GM21723 (cell line): ENCODE measurements around the gene LARP1B.
"Not testable (repeated sequence)": the region's sequence is repeated elsewhere in the genome, so short reads cannot be mapped to it uniquely, and the experiment has no call there.

Source experiments
- ATAC-seq: cut with Tn5 transposase; IDR thresholded peaks from one replicate; pipeline ENCODE4 v1.9.1; 2021; ENCODE audit warnings: mild to moderate bottlenecking, moderate library complexity; ENCODE audit not compliant: unreplicated experiment

LARP1B gene

DNA sequence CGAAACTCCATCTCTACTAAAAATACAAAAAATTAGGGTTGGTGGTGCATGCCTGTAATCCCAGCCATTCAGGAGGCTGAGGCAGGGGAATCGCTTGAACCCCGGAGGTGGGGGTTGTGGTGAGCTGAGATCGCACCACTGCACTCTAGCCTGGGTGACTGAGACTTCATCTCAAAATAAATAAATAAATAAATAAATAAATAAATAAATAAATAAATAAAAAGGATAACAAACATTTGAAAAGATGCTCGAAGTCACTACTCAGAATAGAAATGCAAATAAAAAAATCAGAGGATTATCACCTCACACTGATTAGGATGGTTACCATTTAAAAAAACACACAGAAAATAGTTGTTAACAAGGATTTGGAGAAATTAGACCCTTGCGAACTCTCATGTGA, 73.8 kb downstream of the LARP1B start:
- ATAC-seq: no peak

DNA sequence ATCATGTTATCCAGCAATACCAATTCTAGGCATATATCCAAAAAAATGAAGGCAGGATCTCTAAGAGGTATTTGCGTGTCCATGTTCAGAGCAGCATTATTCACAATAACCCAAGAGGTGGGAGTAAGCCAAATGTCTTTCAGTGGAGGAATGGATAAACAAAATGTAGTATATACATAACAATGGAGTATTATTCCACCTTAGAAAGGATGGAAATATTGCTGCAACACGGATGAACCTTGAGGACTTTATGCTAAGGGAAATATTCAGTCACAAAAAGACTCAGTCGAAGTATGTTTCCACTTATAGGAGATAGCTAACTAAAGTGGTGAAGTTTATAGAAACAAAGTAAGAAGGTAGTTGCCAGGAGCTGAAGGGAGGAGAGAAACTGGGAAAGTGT, 74.3 kb downstream of the LARP1B start:
- ATAC-seq: no peak

DNA sequence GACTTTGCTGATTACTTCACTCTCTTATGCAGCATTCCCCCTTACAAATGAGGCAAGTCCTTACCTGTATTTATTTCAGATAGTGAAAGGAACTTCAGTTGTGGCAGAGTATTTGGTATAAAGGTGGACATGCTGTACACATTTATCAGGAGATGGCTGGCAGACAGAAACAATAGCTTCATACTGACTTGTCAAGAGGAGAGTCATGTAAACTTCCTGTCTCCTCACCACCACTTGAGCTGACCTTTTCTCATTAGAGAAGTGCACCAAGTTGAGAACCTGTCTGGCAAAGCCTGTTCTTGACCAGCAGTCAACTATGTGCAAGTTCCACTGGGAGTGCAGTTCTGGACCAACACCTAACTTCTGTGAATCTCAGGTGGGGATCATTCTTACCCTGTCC, 80.8 kb downstream of the LARP1B start:
- no peak for ATAC-seq

DNA sequence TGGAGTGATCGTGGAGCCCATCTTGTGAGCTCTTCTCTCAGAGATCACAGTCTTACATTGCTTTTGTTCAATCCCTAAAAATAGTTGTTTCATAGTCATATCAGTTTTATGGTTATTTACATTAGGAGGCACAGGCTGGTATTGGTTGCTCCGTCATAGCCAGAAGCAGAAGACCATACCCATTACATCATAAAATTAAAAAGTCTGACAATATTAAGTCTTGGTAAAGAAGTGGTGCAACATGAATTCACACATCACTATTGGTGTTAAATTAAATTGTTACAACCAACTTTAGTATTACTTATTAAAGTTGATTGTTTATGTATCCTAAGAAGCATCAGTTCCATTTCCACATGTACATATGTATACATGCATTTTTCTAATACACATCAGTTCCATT, 84.6 kb downstream of the LARP1B start:
- no peak for ATAC-seq

DNA sequence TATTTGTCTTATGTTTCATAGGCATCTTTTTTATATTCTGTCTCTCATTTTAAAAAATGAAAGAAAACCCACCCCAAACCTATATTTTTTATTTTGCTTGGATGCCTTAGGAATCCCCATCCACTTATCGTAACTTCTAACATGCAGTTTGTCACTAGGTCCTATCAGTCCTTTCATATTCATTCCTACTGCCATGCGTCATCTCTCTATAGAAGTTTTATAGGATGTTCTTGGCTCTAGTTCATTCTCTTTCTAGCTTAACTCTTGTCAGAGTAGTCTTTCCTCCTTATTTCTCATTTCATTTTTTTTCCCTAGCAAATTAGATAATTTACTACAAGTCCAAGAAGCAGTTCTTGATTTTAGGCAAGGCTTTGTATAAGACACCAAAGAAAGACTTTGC, 92.7 kb downstream of the LARP1B start:
- ATAC-seq: no peak

DNA sequence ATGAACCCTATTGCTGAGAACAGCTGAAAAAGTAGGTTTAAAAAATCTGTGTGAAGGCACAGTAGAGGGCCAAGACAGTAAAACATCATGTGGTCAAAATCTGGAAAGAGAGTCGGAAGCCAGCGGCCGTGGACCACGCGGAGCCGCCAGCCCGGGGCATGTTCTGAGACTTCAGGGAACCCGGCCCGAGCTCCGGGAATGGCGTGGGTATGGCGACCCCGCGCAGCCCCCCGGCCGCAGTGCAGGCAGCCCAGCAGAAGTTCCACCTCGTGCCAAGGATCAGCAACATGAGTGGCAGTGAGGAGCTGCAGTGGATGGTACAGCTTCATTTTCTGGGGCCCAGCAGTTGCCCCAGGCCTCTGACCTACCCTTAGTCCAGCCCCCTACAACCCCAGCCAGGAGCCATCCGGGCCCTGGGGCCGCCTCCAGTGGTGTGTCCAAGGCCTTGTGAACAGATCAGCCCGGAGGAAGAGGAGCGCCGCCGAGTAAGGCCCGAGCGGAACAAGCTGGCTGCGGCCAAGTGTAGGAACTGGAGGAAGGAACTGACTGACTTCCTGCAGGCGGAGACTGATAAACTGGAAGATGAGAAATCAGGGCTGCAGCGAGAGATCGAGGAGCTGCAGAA, 94.2 kb downstream of the LARP1B start:
- ATAC-seq: no peak

DNA sequence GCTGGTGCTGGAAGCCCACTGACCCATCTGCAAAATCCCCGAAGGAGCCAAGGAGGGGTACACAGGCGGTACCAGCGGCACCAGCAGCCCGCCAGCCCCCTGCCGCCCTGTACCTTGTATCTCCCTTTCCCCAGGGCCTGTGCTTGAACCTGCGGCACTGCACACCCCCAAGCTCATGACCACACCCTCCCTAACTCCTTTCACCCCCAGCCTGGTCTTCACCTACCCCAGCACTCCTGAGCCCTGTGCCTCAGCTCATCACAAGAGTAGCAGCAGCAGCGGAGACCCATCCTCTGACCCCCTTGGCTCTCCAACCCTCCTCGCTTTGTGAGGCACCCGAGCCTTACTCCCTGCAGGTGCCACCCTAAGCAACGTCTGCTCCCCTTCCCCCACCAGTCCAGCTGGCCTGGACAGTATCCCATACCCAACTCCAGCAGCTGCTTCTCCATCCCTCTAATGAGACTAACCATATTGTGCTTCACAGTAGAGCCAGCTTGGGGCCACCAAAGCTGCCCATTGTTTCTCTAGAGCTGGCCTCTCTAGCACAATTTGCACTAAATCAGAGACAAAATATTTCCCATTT, 94.9 kb downstream of the LARP1B start:
- no peak for ATAC-seq

DNA sequence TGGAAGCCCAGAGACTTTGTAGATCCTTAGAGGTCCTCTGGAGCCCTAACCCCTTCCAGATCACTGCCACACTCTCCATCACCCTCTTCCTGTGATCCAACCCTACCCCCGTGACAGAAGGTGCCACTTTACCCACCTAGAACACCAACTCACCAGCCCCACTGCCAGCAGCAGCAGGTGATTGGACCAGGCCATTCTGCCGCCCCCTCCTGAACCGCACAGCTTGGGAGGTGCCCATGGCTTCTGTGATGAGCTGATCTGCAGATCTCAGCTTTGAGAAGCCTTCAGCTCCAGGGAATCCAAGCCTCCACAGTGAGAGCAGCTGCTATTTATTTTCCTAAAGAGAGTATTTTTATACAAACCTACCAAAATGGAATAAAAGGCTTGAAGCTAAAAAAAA, 95.4 kb downstream of the LARP1B start:
- ATAC-seq: not testable (repeated sequence)

DNA sequence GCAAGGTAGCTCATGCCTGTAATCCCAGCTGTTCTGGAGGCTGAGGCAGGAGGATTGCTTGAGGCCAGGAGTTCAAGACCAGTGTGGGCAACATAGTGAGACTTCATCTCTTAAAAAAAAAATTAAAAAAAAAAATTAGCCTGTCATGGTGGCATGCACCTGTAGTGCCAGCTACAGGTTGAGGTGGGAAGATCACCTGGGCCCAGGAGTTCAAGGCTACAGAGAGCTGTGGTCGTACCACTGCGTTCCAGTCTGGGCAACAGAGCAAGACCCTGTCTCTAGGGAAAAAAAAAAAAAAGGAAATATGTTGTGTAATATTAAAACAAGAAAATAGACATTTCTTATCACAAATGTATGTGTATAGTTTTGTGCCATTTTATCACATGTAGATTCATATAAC, 97.8 kb downstream of the LARP1B start:
- ATAC-seq: no peak

DNA sequence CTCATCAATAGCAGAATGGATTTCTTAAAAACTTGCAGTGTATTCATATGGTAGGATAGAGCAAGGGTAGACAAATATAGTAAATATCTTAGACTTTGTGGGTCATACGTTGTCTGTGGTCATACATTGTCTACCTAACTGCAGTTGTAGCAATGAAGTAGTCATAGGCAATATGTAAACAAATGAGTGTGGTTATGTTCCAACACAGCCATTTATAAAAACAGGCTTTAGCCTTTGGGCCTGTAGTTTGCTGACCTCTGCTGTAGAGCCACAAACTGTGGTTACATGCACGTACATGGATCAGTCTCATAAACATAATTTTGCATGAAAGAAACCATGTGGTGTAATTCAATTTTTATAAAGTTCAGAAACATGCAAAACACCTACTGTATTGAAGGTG, 98.9 kb downstream of the LARP1B start:
- no peak for ATAC-seq

DNA sequence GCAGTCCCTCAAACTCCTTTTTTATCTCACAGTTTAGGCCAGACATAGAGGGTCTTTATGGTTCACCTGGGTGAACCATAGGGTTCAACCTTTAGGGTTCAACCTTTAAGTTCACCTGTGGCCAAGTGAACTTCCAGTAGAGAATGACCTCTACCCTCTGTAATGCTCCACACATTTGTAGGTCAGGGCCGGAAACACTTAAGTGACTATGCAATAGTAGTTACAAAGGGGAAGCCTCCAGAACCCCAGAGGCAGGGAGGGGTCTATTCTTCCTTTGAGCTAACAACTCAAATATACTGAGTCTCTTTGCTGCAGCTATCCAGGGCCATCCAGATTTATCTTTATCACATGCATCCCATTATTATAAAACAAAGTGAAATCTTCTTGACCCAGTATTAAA, 100.0 kb downstream of the LARP1B start:
- ATAC-seq: no peak

DNA sequence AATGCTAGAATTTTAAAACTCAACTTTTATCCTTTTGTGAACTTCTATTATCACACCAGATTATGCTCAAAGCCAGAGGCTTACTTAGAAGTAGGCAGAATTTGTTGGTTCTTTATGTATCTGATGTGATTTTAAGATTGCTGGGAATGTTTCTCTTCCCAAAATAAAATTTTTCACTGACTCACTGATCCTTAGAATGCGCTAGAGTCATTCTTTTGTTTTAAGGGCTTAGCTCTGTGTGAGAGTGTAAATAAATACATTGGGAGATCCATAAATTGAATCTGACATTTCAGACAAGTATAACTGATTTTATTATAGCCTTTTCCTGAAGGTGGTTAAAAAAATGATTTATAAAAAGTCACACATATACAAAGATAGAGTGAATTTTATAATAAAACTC, 101.3 kb downstream of the LARP1B start:
- ATAC-seq: no peak

DNA sequence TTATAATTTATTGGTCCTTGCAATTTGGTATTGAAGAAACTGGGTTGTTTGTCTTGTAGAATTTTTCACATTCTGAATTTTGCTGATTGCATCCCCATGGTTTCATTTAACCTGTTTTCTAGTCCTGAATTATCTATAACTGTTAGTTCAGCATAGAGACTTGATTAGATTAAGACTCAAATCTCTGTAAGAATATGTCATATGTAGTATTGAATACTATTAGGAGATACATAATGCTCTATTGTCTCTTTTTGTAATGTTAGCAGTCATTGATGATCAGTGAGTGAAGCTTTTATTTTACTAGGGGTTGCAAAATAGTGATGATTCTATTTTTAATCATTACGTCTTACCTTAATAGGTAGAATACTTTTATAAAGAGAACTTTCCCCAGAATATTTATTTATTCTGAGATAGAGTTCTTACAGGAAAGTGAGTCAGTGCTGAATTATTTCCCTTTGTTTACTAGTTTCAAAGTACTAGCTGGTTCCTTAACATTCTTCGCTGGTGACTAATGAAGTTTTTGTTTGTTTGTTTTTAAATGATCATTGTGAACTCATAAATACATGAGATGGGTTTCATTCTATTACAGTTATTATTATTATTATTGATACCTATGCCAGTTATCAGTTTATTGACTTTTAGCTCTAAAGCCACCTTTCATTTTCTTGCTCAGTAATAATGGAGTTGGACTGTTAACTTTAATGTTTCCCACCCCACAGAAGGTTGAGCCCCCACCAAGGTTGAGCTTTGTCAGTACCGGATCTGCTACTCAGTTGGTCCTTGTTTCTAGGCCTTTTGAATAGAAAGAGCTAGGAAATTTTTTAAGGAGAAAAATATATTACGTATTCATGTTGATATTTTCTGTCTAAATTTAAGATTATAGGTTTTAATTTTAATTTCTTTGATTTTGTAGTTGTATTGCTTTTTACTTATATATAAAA, 102.3 kb downstream of the LARP1B start:
- no peak for ATAC-seq

DNA sequence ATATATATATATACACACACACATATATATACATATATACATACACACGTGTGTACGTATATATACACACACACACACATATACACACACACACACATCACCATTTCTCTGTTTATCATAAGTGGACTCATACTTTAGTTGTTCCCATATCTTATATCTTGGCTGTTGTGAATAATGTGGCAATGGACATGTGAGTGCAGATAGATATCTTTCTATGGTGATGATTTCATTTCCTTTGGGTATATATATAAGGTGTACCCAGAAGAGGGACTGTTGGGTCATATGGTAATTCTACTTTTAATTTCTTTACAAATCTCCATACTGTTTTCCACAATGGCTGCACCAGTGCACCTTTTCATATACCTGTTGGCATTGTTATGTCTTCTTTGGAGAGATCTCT, 105.9 kb downstream of the LARP1B start:
- ATAC-seq: no peak

DNA sequence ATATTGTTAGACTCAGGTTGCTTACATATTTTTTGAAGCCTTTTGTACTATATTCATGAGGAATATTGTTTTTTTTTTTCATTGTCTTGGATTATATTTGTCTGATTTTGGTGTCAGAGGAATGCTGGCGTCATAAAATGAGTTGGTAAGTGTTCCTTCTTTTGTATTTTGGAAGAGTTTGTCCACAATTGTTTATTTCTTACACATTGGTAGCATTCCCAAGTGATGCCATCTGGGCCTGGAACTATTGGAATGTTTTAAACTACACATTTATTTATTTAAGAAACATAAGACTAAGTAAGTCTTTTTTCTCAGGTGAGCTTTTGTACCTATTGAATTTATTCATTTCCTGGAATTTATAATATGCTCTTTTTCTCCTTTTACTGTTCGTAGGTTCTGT, 107.6 kb downstream of the LARP1B start:
- no peak for ATAC-seq

DNA sequence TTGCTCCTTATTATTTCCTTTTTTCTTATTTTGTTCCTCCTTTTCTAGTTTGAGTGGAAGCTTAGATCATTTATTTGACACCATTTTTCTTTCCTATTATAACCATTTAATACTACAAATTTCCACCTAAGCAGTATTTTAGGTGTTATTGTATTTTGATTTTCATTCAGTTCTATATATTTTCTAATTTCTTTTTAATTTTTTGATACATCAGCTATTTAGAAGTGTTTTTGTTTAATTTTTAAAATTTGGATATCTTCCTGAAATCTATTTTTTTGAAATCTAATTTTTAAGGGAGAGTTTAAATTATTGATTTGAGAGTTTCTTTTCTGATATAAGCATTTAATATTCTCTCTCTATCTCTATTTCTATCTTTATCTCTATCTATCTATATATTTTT, 108.1 kb downstream of the LARP1B start:
- ATAC-seq: no peak

DNA sequence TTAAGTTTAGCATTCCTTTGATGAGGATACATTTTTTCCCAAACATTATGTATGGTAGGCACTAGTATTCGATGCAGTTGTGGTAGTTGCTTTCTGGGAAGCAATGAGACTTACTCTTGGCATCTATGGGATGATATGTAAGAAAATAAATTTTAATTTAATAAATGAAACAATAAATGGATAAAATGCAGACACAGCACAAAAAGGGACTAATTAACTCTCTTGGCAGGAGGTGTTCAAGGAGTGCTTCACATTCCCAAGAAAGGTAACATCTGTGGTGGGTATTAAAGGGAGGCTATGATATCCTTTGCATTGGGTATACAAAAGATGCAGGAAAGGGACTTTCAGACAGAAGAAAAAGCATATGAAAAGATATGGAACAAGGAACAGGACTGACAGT, 115.5 kb downstream of the LARP1B start:
- ATAC-seq: no peak

DNA sequence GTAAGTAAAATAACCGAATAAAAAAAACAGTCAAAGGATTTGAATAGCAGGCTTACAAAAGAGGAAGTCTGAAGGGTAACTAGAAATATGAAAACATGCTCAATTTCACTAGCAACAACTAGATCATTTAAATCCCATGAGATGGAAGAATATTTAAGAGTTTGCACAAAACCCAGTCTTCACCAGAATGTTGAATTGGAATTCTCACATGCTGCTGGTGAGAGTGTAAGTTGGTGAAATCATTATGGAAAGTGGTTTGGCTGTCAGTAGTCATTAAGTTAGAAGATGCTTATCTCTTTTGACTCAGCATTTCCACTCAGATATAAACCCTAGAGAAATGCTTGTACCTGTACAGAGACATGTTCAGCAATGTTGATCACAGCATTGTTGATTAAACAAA, 116.4 kb downstream of the LARP1B start:
- ATAC-seq: peak; percentile 59

DNA sequence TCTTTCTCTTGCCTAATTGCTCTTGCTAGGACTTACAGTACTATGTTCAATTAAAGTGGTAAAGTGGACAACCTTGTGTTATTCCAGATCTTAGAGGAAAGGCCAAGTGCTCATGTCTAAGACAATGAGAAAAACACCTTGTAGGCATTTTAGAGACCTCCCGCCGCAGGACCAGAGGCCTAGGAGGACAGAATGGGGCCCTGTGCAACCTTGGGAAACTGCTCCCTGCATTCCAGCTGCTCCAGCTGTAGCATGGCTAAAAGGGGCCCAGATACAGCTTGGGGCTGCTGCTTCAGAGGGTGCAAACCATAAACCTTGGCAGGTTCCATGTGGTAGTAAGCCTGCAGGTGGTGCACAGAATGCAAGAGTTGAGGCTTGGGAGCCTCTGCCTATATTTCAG, 125.5 kb downstream of the LARP1B start:
- ATAC-seq: no peak

DNA sequence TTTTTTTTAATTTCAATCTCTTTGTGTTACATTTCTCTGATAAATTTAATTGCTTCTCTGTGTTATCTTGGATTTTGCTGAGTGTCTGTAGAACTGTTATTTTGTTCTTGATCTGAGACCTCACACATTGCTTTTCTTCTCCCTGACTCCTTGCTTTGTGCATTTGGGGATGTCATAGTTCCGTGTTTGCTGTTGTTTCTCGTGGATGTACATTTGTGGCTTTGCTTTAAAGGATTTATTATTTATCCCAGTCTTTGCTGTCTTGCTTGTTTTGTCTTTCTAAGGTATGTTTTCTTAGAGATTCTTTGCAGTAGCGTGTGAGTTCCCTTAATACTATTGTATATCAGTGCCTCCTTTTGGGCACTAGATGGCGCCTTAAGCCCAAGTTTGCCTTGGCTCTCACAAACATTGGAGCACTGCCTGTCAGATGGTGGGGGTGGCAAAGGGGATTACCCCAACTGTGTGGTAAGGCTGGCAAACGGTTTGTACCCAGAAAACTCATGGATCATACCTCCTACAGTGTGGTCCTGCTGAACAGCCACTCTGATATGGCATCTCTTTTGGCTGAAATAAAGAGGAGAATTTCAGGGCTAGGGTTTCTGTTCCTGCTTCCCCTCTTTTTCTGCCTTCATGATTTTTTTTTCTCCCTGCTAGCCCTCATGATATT, 130.1 kb downstream of the LARP1B start:
- peak; percentile 99 for ATAC-seq
